ENCODE results near the gene RARS2.
"Not testable (repeated sequence)": the region's sequence is repeated elsewhere in the genome, so short reads cannot be mapped to it uniquely, and the experiment has no call there.

DNA sequence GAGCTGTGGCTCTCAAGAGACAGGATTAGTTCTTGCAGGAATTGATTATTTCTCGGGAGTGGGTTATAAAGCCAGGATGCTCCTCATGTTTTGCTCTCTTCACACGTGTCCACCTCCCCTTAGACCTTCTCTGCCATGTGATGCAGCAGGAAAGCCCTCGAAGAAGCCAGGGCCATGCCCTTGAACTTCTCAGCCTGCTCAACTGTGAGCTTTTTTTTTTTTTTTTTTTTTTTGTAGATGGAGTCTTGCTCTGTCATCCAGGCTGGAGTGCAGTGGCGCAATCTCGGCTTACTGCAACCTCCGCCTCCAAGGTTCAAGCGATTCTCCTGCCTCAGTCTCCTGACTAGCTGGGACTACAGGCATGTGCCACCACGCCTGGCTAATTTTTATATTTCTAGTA is 100.5 kb downstream of the RARS2 start:
- TF ChIP-seq, protein P1, sequence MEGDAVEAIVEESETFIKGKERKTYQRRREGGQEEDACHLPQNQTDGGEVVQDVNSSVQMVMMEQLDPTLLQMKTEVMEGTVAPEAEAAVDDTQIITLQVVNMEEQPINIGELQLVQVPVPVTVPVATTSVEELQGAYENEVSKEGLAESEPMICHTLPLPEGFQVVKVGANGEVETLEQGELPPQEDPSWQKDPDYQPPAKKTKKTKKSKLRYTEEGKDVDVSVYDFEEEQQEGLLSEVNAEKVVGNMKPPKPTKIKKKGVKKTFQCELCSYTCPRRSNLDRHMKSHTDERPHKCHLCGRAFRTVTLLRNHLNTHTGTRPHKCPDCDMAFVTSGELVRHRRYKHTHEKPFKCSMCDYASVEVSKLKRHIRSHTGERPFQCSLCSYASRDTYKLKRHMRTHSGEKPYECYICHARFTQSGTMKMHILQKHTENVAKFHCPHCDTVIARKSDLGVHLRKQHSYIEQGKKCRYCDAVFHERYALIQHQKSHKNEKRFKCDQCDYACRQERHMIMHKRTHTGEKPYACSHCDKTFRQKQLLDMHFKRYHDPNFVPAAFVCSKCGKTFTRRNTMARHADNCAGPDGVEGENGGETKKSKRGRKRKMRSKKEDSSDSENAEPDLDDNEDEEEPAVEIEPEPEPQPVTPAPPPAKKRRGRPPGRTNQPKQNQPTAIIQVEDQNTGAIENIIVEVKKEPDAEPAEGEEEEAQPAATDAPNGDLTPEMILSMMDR (conservative IDR thresholded peaks at IDR 0.05 in 1 of 2, IDR thresholded peaks at IDR 0.05 in 1 of 2; ENCODE audit: extremely low read depth in 1 of 2, insufficient read depth in 1 of 2, low read depth in 1 of 2, low read length in 2 of 2) = not testable (repeated sequence)
- not testable (repeated sequence) for TF ChIP-seq EZH2 (IDR thresholded peaks at IDR 0.05; ENCODE audit: borderline replicate concordance, low read length)

All from mammary epithelial cell (primary cell).